ENCODE results near the gene PRDX1.

The PRDX1 gene

GRCh38 chr1:45465277-45465676 lies 56.4 kb downstream of the PRDX1 start:
- DNase-seq (ENCODE audit: low read depth, low spot score) = no peak
